ENCODE measurements around the gene MXD3. TPM values are rescaled to one million over a fixed set of nuclear protein-coding genes. Genes with fewer than 3 reads are reported as not detected.
"Not testable (repeated sequence)": the region's sequence is repeated elsewhere in the genome, so short reads cannot be mapped to it uniquely, and the experiment has no call there.

Gene MXD3
- total and polyA plus RNA-seq, 4 experiments from 2014 or later, result 0.28 to 17.3 (median 9.3) TPM

DNA sequence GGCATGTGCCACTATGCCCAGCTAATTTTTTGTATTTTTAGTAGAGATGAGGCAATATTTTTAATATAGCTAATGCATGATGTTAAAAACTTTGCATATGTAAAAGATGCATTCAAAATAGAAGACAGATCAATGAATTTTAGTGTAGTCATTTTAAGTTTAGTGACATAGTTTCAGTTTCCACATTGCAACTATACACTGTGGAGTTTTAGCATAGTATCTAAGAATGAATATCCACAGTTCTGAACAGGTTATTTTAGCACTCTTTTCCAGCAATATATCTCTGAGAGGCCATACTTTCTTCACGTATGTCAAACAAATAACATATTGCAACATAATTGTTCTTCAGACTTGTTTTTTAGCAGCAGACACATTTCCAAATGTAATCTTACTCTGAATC lies 47.5 kb downstream of the MXD3 start:
- H3K27me3 ChIP-seq (ENCODE audit: insufficient read depth, low read length), result no peaks in the 10 kb centered on the region
- intact Hi-C loops (cut with micrococcal nuclease), result no loop called here
- H3K36me3 ChIP-seq (ENCODE audit: insufficient read depth, low read length), result peaks cover 48% of the 10 kb centered on the region
- POLR2A ChIA-PET (ENCODE audit: partially characterized antibody), result no interaction called here
- DNase-seq, result no peak
- H3K27me3 Mint-ChIP-seq, result no peaks in the 10 kb centered on the region
- H3K27ac ChIP-seq (ENCODE audit: low read depth, low read length), result no peak overlapping the region
- H3K27ac Mint-ChIP-seq, result no peak overlapping the region
- no peaks in the 10 kb centered on the region for H3K4me1 ChIP-seq (ENCODE audit: insufficient read depth, low read length)
- no peak overlapping the region for H3K4me3 Mint-ChIP-seq
- H3K9me3 Mint-ChIP-seq, result no peaks in the 10 kb centered on the region
- H3K9me3 ChIP-seq (ENCODE audit: control insufficient read depth in 1 of 2, low read length in 2 of 2), result no peaks in the 10 kb centered on the region
- peaks cover 0 to 4% (median 2%) of the 10 kb centered on the region in 4 donors for H3K4me1 Mint-ChIP-seq
- H3K36me3 Mint-ChIP-seq, result peaks cover 51 to 79% of the 10 kb centered on the region in 2 donors
- H3K4me3 ChIP-seq (ENCODE audit: low read length in 2 of 2), result no peak overlapping the region
- CTCF ChIA-PET (ENCODE audit: partially characterized antibody), result interaction anchor here (1.0 to 2.9 kb wide), 2 partner anchors 21 to 151 kb away, joined by 3 to 14 read pairs; no protein-coding TSS in a partner anchor

DNA sequence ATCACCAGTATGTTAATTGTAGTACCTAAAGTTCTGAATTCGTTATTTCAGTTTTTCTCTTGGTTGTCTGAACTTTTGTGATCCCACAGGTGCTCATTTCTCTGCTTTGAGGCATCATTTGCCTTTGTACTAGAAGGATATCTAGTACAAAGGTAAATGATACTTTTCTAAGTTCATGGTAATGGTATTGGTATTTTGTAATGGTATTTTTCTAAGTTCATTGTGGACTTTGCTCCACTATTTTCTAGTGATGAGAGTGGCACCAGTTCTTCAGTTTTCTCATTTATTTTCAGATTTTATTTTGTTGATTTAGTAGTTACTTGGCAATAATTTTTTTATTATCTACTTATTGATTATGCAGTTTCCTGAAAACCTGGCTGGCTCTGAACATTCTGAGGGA lies 50.2 kb downstream of the MXD3 start:
- no peak for DNase-seq
- ChIA-PET POLR2A (ENCODE audit: partially characterized antibody) (no interaction called here), CTCF (ENCODE audit: partially characterized antibody) (no interaction called here)
- Histone ChIP-seq H3K36me3 (ENCODE audit: insufficient read depth, low read length) (peaks cover 46% of the 10 kb centered on the region), H3K9me3 (ENCODE audit: control insufficient read depth in 1 of 2, low read length in 2 of 2) (no peaks in the 10 kb centered on the region), H3K4me1 (ENCODE audit: insufficient read depth, low read length) (no peaks in the 10 kb centered on the region), H3K27ac (ENCODE audit: low read depth, low read length) (no peak overlapping the region), H3K4me3 (ENCODE audit: low read length in 2 of 2) (no peak overlapping the region), H3K27me3 (ENCODE audit: insufficient read depth, low read length) (no peaks in the 10 kb centered on the region)
- H3K27me3 Mint-ChIP-seq, result no peaks in the 10 kb centered on the region
- no peak overlapping the region for H3K27ac Mint-ChIP-seq
- no peaks in the 10 kb centered on the region for H3K9me3 Mint-ChIP-seq
- peaks cover 57 to 80% of the 10 kb centered on the region in 2 donors for H3K36me3 Mint-ChIP-seq
- peaks cover 0 to 1% (median 0%) of the 10 kb centered on the region in 4 donors for H3K4me1 Mint-ChIP-seq
- intact Hi-C loops (cut with micrococcal nuclease), result no loop called here
- no peak overlapping the region for H3K4me3 Mint-ChIP-seq

DNA sequence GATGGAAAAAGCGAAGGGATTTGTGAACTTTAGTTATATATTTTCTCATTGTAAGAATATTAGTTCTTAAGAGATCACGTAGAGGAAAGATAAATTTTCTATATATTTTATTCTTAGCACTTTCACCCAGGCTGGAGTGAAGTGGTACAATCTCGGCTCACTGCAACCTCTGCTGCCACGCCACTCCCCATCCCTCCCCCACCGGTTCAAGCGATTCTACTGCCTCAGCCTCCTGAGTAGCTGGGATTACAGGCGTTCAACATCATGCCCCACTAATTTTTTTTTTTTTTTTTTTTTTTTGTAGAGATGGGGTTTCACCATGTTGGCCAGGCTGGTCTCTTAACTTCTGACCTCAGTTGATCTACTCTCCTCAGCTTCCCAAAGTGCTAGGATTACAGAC lies 50.7 kb downstream of the MXD3 start:
- H3K27ac Mint-ChIP-seq, result no peak overlapping the region

DNA sequence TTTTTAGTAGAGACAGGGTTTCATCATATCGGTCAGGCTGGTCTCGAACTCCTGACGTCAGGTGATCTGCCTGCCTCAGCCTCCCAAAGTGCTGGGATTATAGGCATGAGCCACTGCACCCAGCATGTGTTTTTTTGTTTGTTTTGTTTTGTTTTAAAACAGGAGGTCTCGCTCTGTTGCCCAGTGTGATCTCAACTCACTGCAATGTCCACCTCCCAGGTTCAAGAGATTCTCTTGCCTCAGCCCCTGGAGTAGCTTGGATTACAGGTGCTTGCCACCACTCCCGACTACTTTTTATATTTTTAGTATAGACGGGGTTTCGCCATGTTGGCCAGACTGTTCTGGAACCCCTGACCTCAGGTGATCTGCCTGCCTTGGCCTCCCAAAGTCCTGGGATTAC lies 53.0 kb downstream of the MXD3 start:
- intact Hi-C loops (cut with micrococcal nuclease); POLR2A ChIA-PET (ENCODE audit: partially characterized antibody): not testable (repeated sequence)
- peaks cover 42% of the 10 kb centered on the region for H3K36me3 ChIP-seq (ENCODE audit: insufficient read depth, low read length)

More for the DNA sequence above, 50.7 kb downstream of the MXD3 start:
- Histone ChIP-seq H3K27me3 (ENCODE audit: insufficient read depth, low read length) (no peaks in the 10 kb centered on the region), H3K4me1 (ENCODE audit: insufficient read depth, low read length) (no peaks in the 10 kb centered on the region), H3K27ac (ENCODE audit: low read depth, low read length) (no peak overlapping the region), H3K36me3 (ENCODE audit: insufficient read depth, low read length) (peaks cover 44% of the 10 kb centered on the region), H3K4me3 (ENCODE audit: low read length in 2 of 2) (no peak overlapping the region), H3K9me3 (ENCODE audit: control insufficient read depth in 1 of 2, low read length in 2 of 2) (no peaks in the 10 kb centered on the region)
- Mint-ChIP-seq H3K36me3 (peaks cover 54 to 78% of the 10 kb centered on the region in 2 donors), H3K4me1 (peaks cover 0 to 2% (median under 1%) of the 10 kb centered on the region in 4 donors), H3K27me3 (no peaks in the 10 kb centered on the region), H3K9me3 (no peaks in the 10 kb centered on the region), H3K4me3 (no peak overlapping the region)
- intact Hi-C loops (cut with micrococcal nuclease), result no loop called here
- DNase-seq, result no peak
- ChIA-PET POLR2A (ENCODE audit: partially characterized antibody) (no interaction called here), CTCF (ENCODE audit: partially characterized antibody) (no interaction called here)

More for the DNA sequence above, 53.0 kb downstream of the MXD3 start:
- peaks cover 50 to 75% of the 10 kb centered on the region in 2 donors for H3K36me3 Mint-ChIP-seq
- CTCF ChIA-PET (ENCODE audit: partially characterized antibody), result interaction anchor here (1.8 kb wide), 1 partner anchor 148 kb away, joined by 4 read pairs; no protein-coding TSS in a partner anchor
- H3K9me3 Mint-ChIP-seq; H3K4me1 Mint-ChIP-seq; H3K9me3 ChIP-seq (ENCODE audit: control insufficient read depth in 1 of 2, low read length in 2 of 2); DNase-seq; H3K27me3 Mint-ChIP-seq; H3K27ac ChIP-seq (ENCODE audit: low read depth, low read length); H3K4me3 Mint-ChIP-seq; H3K4me1 ChIP-seq (ENCODE audit: insufficient read depth, low read length); H3K27ac Mint-ChIP-seq; H3K27me3 ChIP-seq (ENCODE audit: insufficient read depth, low read length); H3K4me3 ChIP-seq (ENCODE audit: low read length in 2 of 2): not testable (repeated sequence)

Other genes with a start within 250 kb of the MXD3 start
- 1 to 10 TPM; 2.2 to 3.0 TPM for gene FGFR4, start 225.0 kb downstream of the MXD3 start, total RNA-seq
- not detected for gene FGFR4, start 225.0 kb downstream of the MXD3 start, polyA plus RNA-seq
- 100 to 1,000 TPM; 116 to 122 TPM for gene NSD1, start 178.1 kb downstream of the MXD3 start, total RNA-seq
- gene NSD1, start 178.1 kb downstream of the MXD3 start, polyA plus RNA-seq, result 10 to 100 TPM; 14.3 to 64.2 TPM
- 10 to 100 TPM; 19.8 to 20.5 TPM for gene RAB24, start 8.2 kb downstream of the MXD3 start, total RNA-seq
- gene RAB24, start 8.2 kb downstream of the MXD3 start, polyA plus RNA-seq, result 10 to 100 TPM; 13.3 to 16.0 TPM
- gene PRELID1, start 8.1 kb downstream of the MXD3 start, total RNA-seq, result 10 to 100 TPM; 70.9 to 72.1 TPM
- gene PRELID1, start 8.1 kb downstream of the MXD3 start, polyA plus RNA-seq, result 100 to 1,000 TPM; 209 to 229 TPM
- 100 to 1,000 TPM; 114 to 123 TPM for gene LMAN2, start 39.8 kb upstream of the MXD3 start, total RNA-seq
- gene LMAN2, start 39.8 kb upstream of the MXD3 start, polyA plus RNA-seq, result 100 to 1,000 TPM; 223 to 322 TPM
- 100 to 1,000 TPM; 167 to 168 TPM for gene RGS14, start 46.0 kb upstream of the MXD3 start, total RNA-seq
- 10 to 100 TPM; 62.3 to 96.7 TPM for gene RGS14, start 46.0 kb upstream of the MXD3 start, polyA plus RNA-seq
- gene SLC34A1, start 72.5 kb upstream of the MXD3 start, total RNA-seq, result under 1 TPM in 1 of 2 experiments, not detected in 1; 0.11 TPM
- not detected for gene SLC34A1, start 72.5 kb upstream of the MXD3 start, polyA plus RNA-seq
- gene PFN3, start 88.8 kb upstream of the MXD3 start, total RNA-seq, result not detected
- gene PFN3, start 88.8 kb upstream of the MXD3 start, polyA plus RNA-seq, result not detected
- not detected for gene F12, start 97.7 kb upstream of the MXD3 start, total RNA-seq
- 1 to 10 TPM; 2.0 to 2.4 TPM for gene F12, start 97.7 kb upstream of the MXD3 start, polyA plus RNA-seq
- 100 to 1,000 TPM; 189 to 191 TPM for gene GRK6, start 114.8 kb upstream of the MXD3 start, total RNA-seq
- 100 to 1,000 TPM in 1 of 2 donors, 10 to 100 TPM in 1; 72.4 to 203 TPM for gene GRK6, start 114.8 kb upstream of the MXD3 start, polyA plus RNA-seq
- gene PRR7, start 134.9 kb upstream of the MXD3 start, total RNA-seq, result 1 to 10 TPM; 5.2 to 7.2 TPM
- 10 to 100 TPM; 14.3 to 17.8 TPM for gene PRR7, start 134.9 kb upstream of the MXD3 start, polyA plus RNA-seq
- gene DBN1, start 161.7 kb upstream of the MXD3 start, total RNA-seq, result 1 to 10 TPM in 1 of 2 experiments, under 1 TPM in 1; 0.99 to 1.2 TPM
- under 1 TPM in 1 of 2 donors, not detected in 1; 0.49 TPM for gene DBN1, start 161.7 kb upstream of the MXD3 start, polyA plus RNA-seq
- 1 to 10 TPM; 5.8 to 7.3 TPM for gene PDLIM7, start 185.7 kb upstream of the MXD3 start, total RNA-seq
- gene PDLIM7, start 185.7 kb upstream of the MXD3 start, polyA plus RNA-seq, result 1 to 10 TPM; 3.3 to 3.5 TPM
- gene DOK3, start 197.9 kb upstream of the MXD3 start, total RNA-seq, result 1 to 10 TPM; 3.7 to 3.9 TPM
- gene DOK3, start 197.9 kb upstream of the MXD3 start, polyA plus RNA-seq, result under 1 TPM in 1 of 2 donors, not detected in 1; 0.69 TPM
- gene DDX41, start 205.1 kb upstream of the MXD3 start, total RNA-seq, result 10 to 100 TPM; 72.9 to 80.3 TPM
- 10 to 100 TPM; 47.6 to 51.2 TPM for gene DDX41, start 205.1 kb upstream of the MXD3 start, polyA plus RNA-seq
- 100 to 1,000 TPM; 233 to 252 TPM for gene FAM193B, start 242.7 kb upstream of the MXD3 start, total RNA-seq
- 1 to 10 TPM; 1.9 to 7.0 TPM for gene FAM193B, start 242.7 kb upstream of the MXD3 start, polyA plus RNA-seq